ENCODE data around the gene PLA2G6.

Gene PLA2G6

GRCh38 chr22:38204784-38205183 lies 23.2 kb upstream of the PLA2G6 start:
- DNase-seq (ENCODE audit: low read depth): no peak
- in situ Hi-C loops (cut with HindIII; ENCODE audit: low sequenced_read_pairs): no loop called here
- TF ChIP-seq CTCF (IDR thresholded peaks at IDR 0.05; ENCODE audit: low read depth, low read length, missing control alignments): no peak
- no peak overlapping the region for H3K4me3 ChIP-seq (ENCODE audit: low read depth, low read length)

GRCh38 chr22:38203855-38204514 lies 22.4 kb upstream of the PLA2G6 start:
- in situ Hi-C loops (cut with HindIII; ENCODE audit: low sequenced_read_pairs): no loop called here
- TF ChIP-seq CTCF (IDR thresholded peaks at IDR 0.05; ENCODE audit: low read depth, low read length, missing control alignments): no peak
- H3K4me3 ChIP-seq (ENCODE audit: low read depth, low read length): peak overlapping the region; percentile 82
- DNase-seq (ENCODE audit: low read depth): no peak

- H3K4me3 ChIP-seq (ENCODE audit: low read depth, low read length): peak overlapping the region; percentile 82
- in situ Hi-C loops (cut with HindIII; ENCODE audit: low sequenced_read_pairs): no loop called here
- no peak for DNase-seq (ENCODE audit: low read depth)
- TF ChIP-seq CTCF (IDR thresholded peaks at IDR 0.05; ENCODE audit: low read depth, low read length, missing control alignments): no peak
Observed at GRCh38 chr22:38203090-38203810, 21.6 kb upstream of the PLA2G6 start.

DNA sequence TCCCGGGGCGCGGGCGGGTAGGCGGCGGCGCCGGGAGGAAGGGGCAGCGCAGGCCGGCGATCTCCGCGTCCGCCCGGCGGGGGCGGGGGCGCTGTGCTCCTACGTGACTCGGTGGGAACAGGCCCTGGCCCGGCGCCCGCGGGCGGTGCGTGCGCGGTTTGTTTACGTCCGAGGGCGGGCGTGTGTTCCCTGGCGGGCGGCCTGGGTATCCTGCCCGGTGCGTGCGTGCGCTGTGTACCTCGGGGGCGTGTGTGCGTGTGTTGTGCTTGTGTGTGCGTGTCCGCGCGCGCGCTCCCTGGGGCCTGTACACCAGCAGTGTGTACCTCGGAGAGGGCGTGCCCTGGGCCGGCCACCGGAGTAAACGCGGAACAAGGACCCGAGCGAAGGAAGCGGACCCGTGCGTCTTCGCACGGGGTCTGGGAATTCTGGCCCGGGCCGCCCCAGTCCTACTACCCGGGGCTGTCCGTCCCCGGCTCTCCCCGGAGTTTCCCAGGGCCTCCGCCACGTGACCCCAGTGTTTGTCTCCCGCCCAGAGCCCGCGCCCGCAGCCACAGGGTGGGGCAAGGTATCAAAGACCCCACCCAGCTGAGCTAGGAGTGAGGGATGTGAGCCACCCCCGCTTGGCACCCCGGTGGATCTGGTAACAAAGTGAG lies 20.9 kb upstream of the PLA2G6 start:
- peak; percentile 79 for DNase-seq (ENCODE audit: low read depth)
- H3K4me3 ChIP-seq (ENCODE audit: low read depth, low read length): peak overlapping the region; percentile 82
- in situ Hi-C loops (cut with HindIII; ENCODE audit: low sequenced_read_pairs): no loop called here
- TF ChIP-seq CTCF (IDR thresholded peaks at IDR 0.05; ENCODE audit: low read depth, low read length, missing control alignments): no peak

GRCh38 chr22:38201711-38202436 lies 20.2 kb upstream of the PLA2G6 start, which contains the start of gene MAFF:
MAFF (plus strand) TSS chr22:38201994; CDS start chr22:38213854, 11,860 bp downstream.
- TF ChIP-seq CTCF (IDR thresholded peaks at IDR 0.05; ENCODE audit: low read depth, low read length, missing control alignments): no peak
- H3K4me3 ChIP-seq (ENCODE audit: low read depth, low read length): peak within 1 kb of the TSS; percentile 82
- in situ Hi-C loops (cut with HindIII; ENCODE audit: low sequenced_read_pairs): no loop called here
- DNase-seq (ENCODE audit: low read depth): peak; percentile 94

GRCh38 chr22:38201371-38201710 lies 19.7 kb upstream of the PLA2G6 start:
- in situ Hi-C loops (cut with HindIII; ENCODE audit: low sequenced_read_pairs): no loop called here
- H3K4me3 ChIP-seq (ENCODE audit: low read depth, low read length): peak overlapping the region; percentile 32
- TF ChIP-seq CTCF (IDR thresholded peaks at IDR 0.05; ENCODE audit: low read depth, low read length, missing control alignments): no peak
- DNase-seq (ENCODE audit: low read depth): no peak

Data from astrocyte of the cerebellum (primary cell).